GM18519 (cell line): ENCODE measurements around the gene RAB40A.
A peak's percentile ranks its signal among the peaks of the same experiment; 100 is the strongest.
"Not testable (repeated sequence)": the region's sequence is repeated elsewhere in the genome, so short reads cannot be mapped to it uniquely, and the experiment has no call there.

Experiments
- ATAC-seq: cut with Tn5 transposase; IDR thresholded peaks from one replicate; pipeline ENCODE4 v1.9.1; 2021; ENCODE audit warnings: mild to moderate bottlenecking, moderate library complexity; ENCODE audit not compliant: unreplicated experiment, low FRiP score

The RAB40A gene

GRCh38 chrX:103464774-103465117 lies 54.5 kb downstream of the RAB40A start:
- ATAC-seq, result peak; percentile 89

GRCh38 chrX:103464072-103464773 lies 55.1 kb downstream of the RAB40A start:
- peak; percentile 66 for ATAC-seq

GRCh38 chrX:103461156-103461555 lies 58.1 kb downstream of the RAB40A start:
- ATAC-seq, result no peak

GRCh38 chrX:103460001-103460755 lies 59.1 kb downstream of the RAB40A start:
- ATAC-seq, result not testable (repeated sequence)

GRCh38 chrX:103453655-103454054 lies 65.6 kb downstream of the RAB40A start:
- ATAC-seq, result no peak
